Trophoblast cell (in vitro differentiated cells and primary cell): Measurements from ENCODE around the gene HES1.

ENCODE experiments used
- DNase-seq, 2 donors: peaks; one replicate each; pipeline ENCODE4 v3.0.0-alpha.2; 2016
- H2AFZ ChIP-seq: 2 replicates; pipeline ENCODE4 v1.6.1; 2013; ENCODE audit warnings: low read length, moderate library complexity, mild to moderate bottlenecking; ENCODE audit not compliant: insufficient read depth, poor library complexity
- H2AK5ac ChIP-seq: 2 replicates; pipeline ENCODE4 v1.6.1; 2013; ENCODE audit warnings: mild to moderate bottlenecking, low read length
- H2BK120ac ChIP-seq: 2 replicates; pipeline ENCODE4 v1.6.1; 2013; ENCODE audit warnings: low read length, mild to moderate bottlenecking, moderate library complexity; ENCODE audit not compliant: insufficient read depth, poor library complexity
- H2BK12ac ChIP-seq: 2 replicates; pipeline ENCODE4 v1.6.1; 2013; ENCODE audit warnings: mild to moderate bottlenecking, low read length, moderate library complexity
- H2BK5ac ChIP-seq: 2 replicates; pipeline ENCODE4 v1.6.1; 2013; ENCODE audit warnings: low read length, low read depth, moderate library complexity, mild to moderate bottlenecking; ENCODE audit not compliant: poor library complexity
- H3K14ac ChIP-seq: 2 replicates; pipeline ENCODE4 v1.6.1; 2013; ENCODE audit warnings: mild to moderate bottlenecking, low read length
- H3K18ac ChIP-seq: 2 replicates; pipeline ENCODE4 v1.6.1; 2013; ENCODE audit warnings: mild to moderate bottlenecking, low read length
- H3K23ac ChIP-seq: 2 replicates; pipeline ENCODE4 v1.6.1; 2013; ENCODE audit warnings: low read length
- H3K27ac ChIP-seq: 2 replicates; pipeline ENCODE4 v1.5.1; 2013; ENCODE audit warnings: low read depth, mild to moderate bottlenecking, inconsistent platforms, low read length, moderate library complexity
- H3K27me3 ChIP-seq: 2 replicates; pipeline ENCODE4 v1.6.1; 2013; ENCODE audit warnings: inconsistent platforms, mild to moderate bottlenecking, low read length, moderate library complexity; ENCODE audit not compliant: insufficient read depth
- H3K36me3 ChIP-seq, 2 experiments: 1 replicate in 1 of 2; 2 replicates in 1 of 2; pipeline ENCODE4 v1.6.1; 2013; ENCODE audit warnings: low read length in 2 of 2, mild to moderate bottlenecking in 2 of 2, moderate library complexity in 1 of 2; ENCODE audit not compliant: insufficient read depth in 2 of 2, control insufficient read depth in 1 of 2
- H3K4ac ChIP-seq: 2 replicates; pipeline ENCODE4 v1.6.1; 2013; ENCODE audit warnings: low read depth, mild to moderate bottlenecking, low read length, moderate library complexity
- H3K4me1 ChIP-seq, 2 experiments: 1 replicate in 1 of 2; 2 replicates in 1 of 2; pipeline ENCODE4 v1.6.1; 2013; ENCODE audit warnings: low read length in 2 of 2, mild to moderate bottlenecking in 2 of 2, moderate library complexity in 1 of 2; ENCODE audit not compliant: insufficient read depth in 2 of 2, control insufficient read depth in 1 of 2
- H3K4me2 ChIP-seq: 2 replicates; pipeline ENCODE4 v1.6.1; 2013; ENCODE audit warnings: inconsistent platforms, mild to moderate bottlenecking, low read length, moderate library complexity
- H3K4me3 ChIP-seq: 2 replicates; pipeline ENCODE4 v1.5.1; 2013; ENCODE audit warnings: mild to moderate bottlenecking, low read depth, low read length, inconsistent platforms
- H3K79me1 ChIP-seq: one replicate; pipeline ENCODE4 v1.6.1; 2013; ENCODE audit warnings: low read length
- H3K79me2 ChIP-seq: 2 replicates; pipeline ENCODE4 v1.6.1; 2013; ENCODE audit warnings: low read length, mild to moderate bottlenecking; ENCODE audit not compliant: control insufficient read depth, insufficient read depth, poor library complexity
- H3K9ac ChIP-seq: 2 replicates; pipeline ENCODE4 v1.6.1; 2013; ENCODE audit warnings: mild to moderate bottlenecking, low read length
- H3K9me3 ChIP-seq: 2 replicates; pipeline ENCODE4 v1.6.1; 2013; ENCODE audit warnings: low read depth, mild to moderate bottlenecking, control low read depth, inconsistent platforms, low read length; ENCODE audit not compliant: insufficient read depth
- H4K12ac ChIP-seq: 2 replicates; pipeline ENCODE4 v1.6.1; 2013; ENCODE audit warnings: low read depth, mild to moderate bottlenecking, low read length, moderate library complexity
- H4K8ac ChIP-seq: 2 replicates; pipeline ENCODE4 v1.6.1; 2013; ENCODE audit warnings: low read depth, mild to moderate bottlenecking, low read length, moderate library complexity
- H4K91ac ChIP-seq: one replicate; pipeline ENCODE4 v1.6.1; 2013; ENCODE audit warnings: low read depth, mild to moderate bottlenecking, low read length, moderate library complexity
- WGBS: extraction: QIAGEN DNeasy Blood & Tissue Kit; methylation state at CpG from one replicate; pipeline ENCODE4 v1.1.7; 2013; ENCODE audit warnings: missing lambda C conversion rate; ENCODE audit not compliant: insufficient read length, insufficient coverage; ENCODE audit errors: extremely low coverage; 5-methylcytosine and 5-hydroxymethylcytosine counted together

HES1 gene

GRCh38 chr3:194099215-194099614, 36.7 kb upstream of the HES1 start:
- Histone ChIP-seq H3K36me3 (no peaks in the 10 kb centered on the region), H2AK5ac (no peak overlapping the region), H2AFZ (no peak overlapping the region), H3K27me3 (no peaks in the 10 kb centered on the region), H3K9ac (no peak overlapping the region), H3K4me2 (no peak overlapping the region), H3K27ac (no peak overlapping the region), H3K18ac (no peak overlapping the region), H2BK5ac (no peak overlapping the region), H3K4me3 (no peak overlapping the region), H3K79me1 (no peaks in the 10 kb centered on the region), H3K4ac (no peak overlapping the region), H3K14ac (no peak overlapping the region), H4K91ac (no peak overlapping the region), H3K79me2 (no peaks in the 10 kb centered on the region), H2BK12ac (no peak overlapping the region), H4K12ac (no peak overlapping the region), H3K9me3 (peaks cover 4% of the 10 kb centered on the region), H2BK120ac (no peak overlapping the region), H3K4me1 (peaks cover 2 to 10% of the 10 kb centered on the region in 2 experiments), H4K8ac (no peak overlapping the region), H3K23ac (no peak overlapping the region)
- no peak for DNase-seq
- WGBS = no CpG with 5 or more reads among the region's 10 CpGs

GRCh38 chr3:194100856-194101390, 35.0 kb upstream of the HES1 start:
- no peak overlapping the region for H3K4me3 ChIP-seq
- no peak overlapping the region for H3K18ac ChIP-seq
- DNase-seq = no peak
- H3K27me3 ChIP-seq = no peaks in the 10 kb centered on the region
- no peak overlapping the region for H2AFZ ChIP-seq
- no peaks in the 10 kb centered on the region for H3K79me2 ChIP-seq
- no peak overlapping the region for H2AK5ac ChIP-seq
- H2BK12ac ChIP-seq = no peak overlapping the region
- no peak overlapping the region for H3K23ac ChIP-seq
- H4K91ac ChIP-seq = no peak overlapping the region
- no peaks in the 10 kb centered on the region for H3K79me1 ChIP-seq
- no peaks in the 10 kb centered on the region for H3K36me3 ChIP-seq
- no peak overlapping the region for H3K14ac ChIP-seq
- no peak overlapping the region for H4K12ac ChIP-seq
- no peak overlapping the region for H4K8ac ChIP-seq
- H3K27ac ChIP-seq = no peak overlapping the region
- H3K4ac ChIP-seq = no peak overlapping the region
- no peak overlapping the region for H2BK120ac ChIP-seq
- WGBS = no CpG with 5 or more reads among the region's 15 CpGs
- peaks cover 2 to 10% of the 10 kb centered on the region in 2 experiments for H3K4me1 ChIP-seq
- H2BK5ac ChIP-seq = no peak overlapping the region
- peaks cover 4% of the 10 kb centered on the region for H3K9me3 ChIP-seq
- H3K9ac ChIP-seq = no peak overlapping the region
- no peak overlapping the region for H3K4me2 ChIP-seq

GRCh38 chr3:194101592-194102432, 34.1 kb upstream of the HES1 start:
- Histone ChIP-seq H3K4ac (no peak overlapping the region), H2BK5ac (no peak overlapping the region), H4K12ac (no peak overlapping the region), H3K4me1 (peaks cover 2 to 10% of the 10 kb centered on the region in 2 experiments), H2AFZ (no peak overlapping the region), H3K27me3 (no peaks in the 10 kb centered on the region), H2BK120ac (no peak overlapping the region), H3K23ac (no peak overlapping the region), H3K79me1 (no peaks in the 10 kb centered on the region), H2BK12ac (no peak overlapping the region), H3K79me2 (no peaks in the 10 kb centered on the region), H3K4me3 (no peak overlapping the region), H4K8ac (no peak overlapping the region), H3K14ac (no peak overlapping the region), H3K27ac (no peak overlapping the region), H3K36me3 (no peaks in the 10 kb centered on the region), H4K91ac (no peak overlapping the region), H3K4me2 (no peak overlapping the region), H3K9me3 (peaks cover 4% of the 10 kb centered on the region), H2AK5ac (no peak overlapping the region), H3K9ac (no peak overlapping the region), H3K18ac (no peak overlapping the region)
- DNase-seq = no peak
- WGBS = no CpG with 5 or more reads among the region's 7 CpGs

DNA sequence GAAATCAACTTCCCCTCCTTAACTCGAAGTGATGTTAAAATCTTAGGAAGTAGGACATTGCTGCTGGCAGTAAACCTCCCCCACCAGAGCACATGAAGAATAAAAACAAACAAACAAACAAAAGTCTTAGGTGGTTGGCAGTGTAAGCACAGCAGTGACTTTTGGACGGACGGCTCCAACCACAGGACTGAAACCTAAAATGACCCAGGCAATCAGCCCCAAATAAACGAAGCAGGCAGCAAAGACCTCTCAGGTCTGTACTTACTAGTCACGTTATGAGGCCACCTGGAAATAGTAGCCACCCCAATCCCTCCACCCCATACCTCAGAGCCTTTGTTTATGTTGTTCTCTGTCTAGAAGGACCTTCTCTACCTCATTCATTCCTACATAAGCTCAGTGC, 33.5 kb upstream of the HES1 start:
- Histone ChIP-seq H2BK5ac (no peak overlapping the region), H2AK5ac (no peak overlapping the region), H2BK12ac (no peak overlapping the region), H4K12ac (no peak overlapping the region), H2BK120ac (no peak overlapping the region), H4K91ac (no peak overlapping the region), H3K36me3 (no peaks in the 10 kb centered on the region), H3K4ac (no peak overlapping the region), H3K23ac (no peak overlapping the region), H4K8ac (no peak overlapping the region), H3K79me2 (no peaks in the 10 kb centered on the region), H3K4me2 (no peak overlapping the region), H3K9ac (no peak overlapping the region), H3K4me1 (peaks cover 1 to 7% of the 10 kb centered on the region in 2 experiments), H3K4me3 (no peak overlapping the region), H3K79me1 (no peaks in the 10 kb centered on the region), H3K18ac (no peak overlapping the region), H2AFZ (no peak overlapping the region), H3K9me3 (peaks cover 4% of the 10 kb centered on the region), H3K27ac (no peak overlapping the region), H3K14ac (no peak overlapping the region), H3K27me3 (no peaks in the 10 kb centered on the region)
- no peak for DNase-seq
- WGBS = no CpG with 5 or more reads among the region's 5 CpGs
